Tibial nerve (tissue), 4 donors: ENCODE results near the gene PPM1H. TPM values are rescaled to one million over a fixed set of nuclear protein-coding genes. Genes with fewer than 3 reads are reported as not detected.
A peak's percentile ranks its signal among the peaks of the same experiment; 100 is the strongest.

ENCODE experiments used
- DNase-seq, 2 donors: peaks; one replicate each; pipeline ENCODE4 v3.0.0-alpha.2; 2019; ENCODE audit warnings: low spot score in 2 of 2
- H3K27ac ChIP-seq, 4 donors: fragments of 200-600 bp; sonication (generic) in 3 of 4; one replicate each; pipeline ENCODE4 v1.5.1; 2017 to 2019; ENCODE audit warnings: mild to moderate bottlenecking in 1 of 4
- H3K27me3 ChIP-seq, 2 donors: fragments of 200-600 bp; sonication (generic) in 1 of 2; one replicate each; pipeline versions ENCODE4 v1.5.1 to v1.6.0; 2017 to 2019
- H3K36me3 ChIP-seq, 3 donors: fragments of 200-600 bp; sonication (generic); one replicate each; pipeline ENCODE4 v1.5.1; 2018 to 2019
- H3K4me1 ChIP-seq, 4 donors: fragments of 200-600 bp; sonication (generic) in 3 of 4; one replicate each; pipeline ENCODE4 v1.5.1; 2017 to 2019
- H3K4me3 ChIP-seq, 4 donors: fragments of 200-600 bp; sonication (generic) in 3 of 4; one replicate each; pipeline ENCODE4 v1.5.1; 2017 to 2019; ENCODE audit warnings: mild to moderate bottlenecking in 1 of 4, moderate library complexity in 1 of 4
- H3K9me3 ChIP-seq, 4 donors: fragments of 200-600 bp; sonication (generic) in 3 of 4; one replicate each; pipeline ENCODE4 v1.5.1; 2017 to 2019
- CTCF ChIP-seq, 5 experiments: fragments of 200-600 bp in 3 of 5; fragments of 450-650 bp in 2 of 5; sonication (generic) in 3 of 5; IDR thresholded peaks; one replicate each; pipeline ENCODE4 v1.5.1; 2016 to 2019; ENCODE audit warnings: antibody characterized with exemption in 5 of 5, mild to moderate bottlenecking in 3 of 5, moderate library complexity in 2 of 5
- EP300 ChIP-seq, 2 donors: sonication (generic); formaldehyde crosslinking; IDR thresholded peaks; one replicate each; pipeline ENCODE4 v1.6.1; 2017; ENCODE audit warnings: antibody characterized with exemption in 2 of 2, mild to moderate bottlenecking in 1 of 2
- POLR2A ChIP-seq, 2 donors: fragments of 450-650 bp; IDR thresholded peaks; one replicate each; pipeline ENCODE4 v1.6.1; 2017; ENCODE audit warnings: antibody characterized with exemption in 2 of 2, mild to moderate bottlenecking in 2 of 2, moderate library complexity in 2 of 2
- WGBS, 2 donors: methylation state at CpG; one replicate each; pipeline ENCODE4 v1.1.5; 2018; 5-methylcytosine and 5-hydroxymethylcytosine counted together
- total RNA-seq, 4 donors: library from RNA; depleted of rRNA; stranded (reverse); fragments of >200 nt; gene quantifications; one replicate each; pipeline ENCODE4 v1.1.0, GENCODE V29; 2016

Gene PPM1H
- total RNA-seq, 4 donors from 2014 or later, result 0.78 to 2.6 (median 1.3) TPM

DNA sequence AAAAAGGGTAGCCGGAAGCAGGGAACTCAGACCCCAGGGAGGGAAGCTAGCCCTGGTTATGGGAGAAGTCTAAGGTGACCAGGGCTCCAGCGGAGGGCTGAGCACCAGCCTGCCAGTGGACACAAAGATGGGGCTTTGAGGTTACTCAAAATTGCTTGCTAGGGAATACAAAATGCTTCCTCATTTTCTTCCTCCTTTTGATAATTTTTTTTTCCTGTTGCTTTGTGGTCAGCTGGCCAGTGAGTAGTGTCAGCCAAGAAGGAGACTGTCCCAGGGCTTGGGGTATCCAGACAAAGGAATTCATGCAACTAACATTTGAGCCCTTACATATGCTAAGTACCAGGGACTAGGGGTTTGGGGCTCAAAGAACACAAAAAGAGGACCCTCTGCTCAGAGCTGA is 206.2 kb downstream of the PPM1H start:
- peaks cover 0 to 62% (median 12%) of the 10 kb centered on the region in 4 donors for H3K4me1 ChIP-seq
- DNase-seq, result no peak
- 60 to 65% methylated on average over 2 of the region's 2 CpGs for WGBS, 2 donors
- no peak for TF ChIP-seq EP300 (IDR thresholded peaks at IDR 0.05)
- TF ChIP-seq CTCF (IDR thresholded peaks at IDR 0.05), result no peak
- no peak for TF ChIP-seq POLR2A (IDR thresholded peaks at IDR 0.05)
- H3K27ac ChIP-seq, result peak overlapping the region in 2 of 4 donors; percentile 33 to 55
- H3K4me3 ChIP-seq, result no peak overlapping the region
- H3K36me3 ChIP-seq, result no peaks in the 10 kb centered on the region
- H3K9me3 ChIP-seq, result no peaks in the 10 kb centered on the region
- H3K27me3 ChIP-seq, result no peaks in the 10 kb centered on the region

GRCh38 chr12:62726471-62726980 is 208.4 kb downstream of the PPM1H start:
- Histone ChIP-seq H3K4me1 (peaks cover 0 to 45% (median 6%) of the 10 kb centered on the region in 4 donors), H3K36me3 (no peaks in the 10 kb centered on the region), H3K27ac (no peak overlapping the region), H3K9me3 (no peaks in the 10 kb centered on the region), H3K27me3 (no peaks in the 10 kb centered on the region), H3K4me3 (no peak overlapping the region)
- no peak for DNase-seq
- WGBS, 2 donors, result 91 to 92% methylated on average over 6 of the region's 6 CpGs
- TF ChIP-seq EP300 (IDR thresholded peaks at IDR 0.05), result no peak
- TF ChIP-seq POLR2A (IDR thresholded peaks at IDR 0.05), result no peak
- no peak for TF ChIP-seq CTCF (IDR thresholded peaks at IDR 0.05)

GRCh38 chr12:62725781-62726180 is 209.2 kb downstream of the PPM1H start:
- Histone ChIP-seq H3K27me3 (no peaks in the 10 kb centered on the region), H3K27ac (no peak overlapping the region), H3K9me3 (no peaks in the 10 kb centered on the region), H3K4me3 (no peak overlapping the region), H3K4me1 (peaks cover 0 to 40% (median 3%) of the 10 kb centered on the region in 4 donors), H3K36me3 (no peaks in the 10 kb centered on the region)
- 76 to 83% methylated on average over 1 of the region's 1 CpG for WGBS, 2 donors
- TF ChIP-seq CTCF (IDR thresholded peaks at IDR 0.05) (no peak), POLR2A (IDR thresholded peaks at IDR 0.05) (no peak), EP300 (IDR thresholded peaks at IDR 0.05) (no peak)
- no peak for DNase-seq

DNA sequence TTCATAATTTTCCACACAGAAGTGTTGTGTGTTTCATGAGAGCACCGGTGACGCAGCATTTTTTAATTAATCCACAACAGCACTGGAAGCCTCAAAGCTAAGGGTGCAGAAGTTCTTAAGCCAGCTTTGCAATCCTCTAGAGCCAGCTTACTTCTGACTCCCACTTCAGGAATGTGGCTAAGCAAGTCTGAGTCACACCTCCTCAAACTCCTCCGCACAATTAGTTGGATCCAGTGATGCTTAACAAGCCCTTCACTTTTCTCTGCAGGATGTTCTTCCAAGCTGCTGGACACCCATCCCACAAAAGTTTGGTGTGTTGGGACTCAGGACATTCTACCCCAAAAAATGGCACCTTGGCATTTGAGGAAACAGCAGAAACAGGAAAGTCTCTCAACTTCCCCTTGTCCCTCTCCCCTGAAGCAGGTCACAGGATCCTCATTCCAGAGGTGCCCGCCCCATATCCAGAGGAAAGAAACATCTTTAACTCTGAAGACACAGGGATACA is 210.0 kb downstream of the PPM1H start:
- H3K27ac ChIP-seq, result peak overlapping the region in 2 of 4 donors; percentile 31 to 54
- H3K36me3 ChIP-seq, result no peaks in the 10 kb centered on the region
- no peak overlapping the region for H3K4me3 ChIP-seq
- no peaks in the 10 kb centered on the region for H3K27me3 ChIP-seq
- no peak for DNase-seq
- TF ChIP-seq EP300 (IDR thresholded peaks at IDR 0.05), result peak in 1 of 2 donors; percentile 42
- no peak for TF ChIP-seq CTCF (IDR thresholded peaks at IDR 0.05)
- TF ChIP-seq POLR2A (IDR thresholded peaks at IDR 0.05), result no peak
- no peaks in the 10 kb centered on the region for H3K9me3 ChIP-seq
- peaks cover 0 to 40% (median 0%) of the 10 kb centered on the region in 4 donors for H3K4me1 ChIP-seq
- 33 to 45% methylated on average over 4 of the region's 4 CpGs for WGBS, 2 donors

DNA sequence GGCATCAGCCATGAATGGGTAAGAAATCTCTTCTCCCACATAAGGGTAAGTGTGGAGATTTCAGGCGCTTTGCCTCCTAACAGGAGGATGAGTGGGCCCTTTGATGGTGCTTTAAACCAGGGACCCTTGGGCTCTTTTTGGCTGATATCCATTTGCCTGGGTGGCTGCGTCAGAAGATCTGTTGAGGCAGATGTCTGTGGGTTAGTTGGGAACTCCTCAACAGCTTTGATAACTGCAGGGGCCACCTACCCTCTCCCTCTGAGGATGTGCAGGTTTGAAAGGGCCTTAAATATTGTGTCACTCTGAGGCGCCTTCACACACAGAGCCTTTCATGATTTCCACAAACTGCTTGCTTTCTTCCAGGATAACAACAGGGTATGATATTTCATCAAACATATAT is 210.7 kb downstream of the PPM1H start:
- Histone ChIP-seq H3K4me1 (peaks cover 0 to 38% (median 0%) of the 10 kb centered on the region in 4 donors), H3K27me3 (no peaks in the 10 kb centered on the region), H3K9me3 (no peaks in the 10 kb centered on the region), H3K36me3 (no peaks in the 10 kb centered on the region), H3K27ac (peak overlapping the region in 2 of 4 donors; percentile 9 to 31), H3K4me3 (no peak overlapping the region)
- TF ChIP-seq EP300 (IDR thresholded peaks at IDR 0.05) (no peak), POLR2A (IDR thresholded peaks at IDR 0.05) (no peak), CTCF (IDR thresholded peaks at IDR 0.05) (no peak)
- no peak for DNase-seq
- 75 to 83% methylated on average over 3 of the region's 3 CpGs for WGBS, 2 donors
